CD4-positive, alpha-beta T cell (primary cell): Measurements from ENCODE around the gene PDE8B. TPM values are rescaled to one million over a fixed set of nuclear protein-coding genes. Genes with fewer than 3 reads are reported as not detected.

ENCODE experiments used
- ATAC-seq: fragments of 200-7000 bp; cut with Tn5 transposase; one replicate; pipeline ENCODE4 v1.10.0; 2022; ENCODE audit warnings: mild to moderate bottlenecking; ENCODE audit not compliant: poor library complexity
- CTCF ChIA-PET: fragments of 350-600 bp; sonication (Branson Sonifier 250); formaldehyde crosslinking; loops from one replicate; lab custom pipeline; 2021; ENCODE audit warnings: antibody characterized with exemption, inconsistent platforms; lab: Charles Lee
- POLR2A ChIA-PET: fragments of 350-600 bp; sonication (Branson Sonifier 250); formaldehyde crosslinking; loops from one replicate; lab custom pipeline; 2021; ENCODE audit warnings: antibody characterized with exemption, inconsistent platforms; lab: Charles Lee
- DNase-seq, 14 experiments: peaks; one replicate each; pipeline ENCODE4 v3.0.0-alpha.2; 2013 to 2020; ENCODE audit warnings: mixed read lengths in 2 of 14
- H3K27ac ChIP-seq, 2 donors: one replicate each; pipeline versions ENCODE4 v1.5.1 to v1.7.0; 2013; ENCODE audit warnings: low read length in 2 of 2, low read depth in 1 of 2, mild to moderate bottlenecking in 1 of 2
- H3K27me3 ChIP-seq, 2 experiments: 1 replicate in 1 of 2; 2 replicates in 1 of 2; pipeline versions ENCODE4 v1.6.1 to v1.7.0; 2013; ENCODE audit warnings: low read length in 2 of 2, control low read depth in 1 of 2, mild to moderate bottlenecking in 1 of 2, moderate library complexity in 1 of 2; ENCODE audit not compliant: insufficient read depth in 2 of 2, control insufficient read depth in 1 of 2
- H3K36me3 ChIP-seq: one replicate; pipeline ENCODE4 v1.6.1; 2013; ENCODE audit warnings: low read length, control low read depth; ENCODE audit not compliant: insufficient read depth
- H3K4me1 ChIP-seq: one replicate; pipeline ENCODE4 v1.6.1; 2013; ENCODE audit warnings: low read length, control low read depth; ENCODE audit not compliant: insufficient read depth
- H3K4me3 ChIP-seq: one replicate; pipeline ENCODE4 v1.5.1; 2013; ENCODE audit warnings: mild to moderate bottlenecking, low read length, moderate library complexity
- H3K9me3 ChIP-seq, 2 experiments: 1 replicate in 1 of 2; 2 replicates in 1 of 2; pipeline versions ENCODE4 v1.6.1 to v1.7.0; 2013; ENCODE audit warnings: low read length in 2 of 2, mild to moderate bottlenecking in 2 of 2, control low read depth in 1 of 2, moderate library complexity in 1 of 2; ENCODE audit not compliant: control insufficient read depth in 1 of 2, insufficient read depth in 1 of 2
- H3K27ac Mint-ChIP-seq: one replicate; pipeline ENCODE4 v1.8.0; 2020; ENCODE audit warnings: mixed read lengths
- H3K27me3 Mint-ChIP-seq: one replicate; pipeline ENCODE4 v1.8.0; 2021; ENCODE audit warnings: mixed read lengths
- H3K36me3 Mint-ChIP-seq: one replicate; pipeline ENCODE4 v1.8.0; 2021; ENCODE audit warnings: low read depth, mixed read lengths
- H3K4me1 Mint-ChIP-seq: one replicate; pipeline ENCODE4 v1.8.0; 2021; ENCODE audit warnings: low read depth, mixed read lengths
- H3K4me3 Mint-ChIP-seq: one replicate; pipeline ENCODE4 v1.8.0; 2020; ENCODE audit warnings: mild to moderate bottlenecking, mixed read lengths
- H3K9me3 Mint-ChIP-seq: one replicate; pipeline ENCODE4 v1.8.0; 2020; ENCODE audit warnings: mixed read lengths
- CTCF ChIP-seq: fragments of 200-600 bp; IDR thresholded peaks from one replicate; pipeline ENCODE4 v1.8.0; 2022; ENCODE audit warnings: antibody characterized with exemption, mild to moderate bottlenecking
- intact Hi-C, 2 experiments: fragments of 100-400 bp; cut with DNase I in 1 of 2; cut with micrococcal nuclease in 1 of 2; formaldehyde crosslinking; loops; one replicate each; pipeline versions ENCODE4 v1.15.1 to v1.9.0; 2023 to 2025; cut with DNase I, micrococcal nuclease
- total RNA-seq, 174 experiments: library from RNA in 2 of 174; stranded (reverse) in 2 of 174; gene quantifications; one replicate each; pipeline ENCODE4 v1.2.3 and lab custom pipeline; 2021 to 2026

PDE8B gene
- total RNA-seq, 2 experiments from 2014 or later: 0.22 to 0.27 TPM

GRCh38 chr5:77298146-77298545, 87.7 kb downstream of the PDE8B start:
- no peak for TF ChIP-seq CTCF
- Histone ChIP-seq H3K9me3 (no peaks in the 10 kb centered on the region), H3K4me1 (no peaks in the 10 kb centered on the region), H3K36me3 (no peaks in the 10 kb centered on the region), H3K27me3 (no peaks in the 10 kb centered on the region), H3K27ac (no peak overlapping the region), H3K4me3 (no peak overlapping the region)
- H3K27me3 Mint-ChIP-seq: peaks cover 17% of the 10 kb centered on the region
- POLR2A ChIA-PET: no interaction called here
- H3K4me3 Mint-ChIP-seq: no peak overlapping the region
- ATAC-seq: no peak
- CTCF ChIA-PET: no interaction called here
- intact Hi-C loops: no loop called here
- no peak for DNase-seq
- no peaks in the 10 kb centered on the region for H3K9me3 Mint-ChIP-seq
- no peak overlapping the region for H3K27ac Mint-ChIP-seq
- H3K36me3 Mint-ChIP-seq: no peaks in the 10 kb centered on the region
- H3K4me1 Mint-ChIP-seq: no peaks in the 10 kb centered on the region

- no peaks in the 10 kb centered on the region for H3K9me3 Mint-ChIP-seq
- POLR2A ChIA-PET: no interaction called here
- no peak for TF ChIP-seq CTCF
These were observed 90.0 kb downstream of the PDE8B start for GRCh38 chr5:77300451-77300850.

GRCh38 chr5:77301447-77301883, 91.0 kb downstream of the PDE8B start:
- TF ChIP-seq CTCF: no peak
- Histone ChIP-seq H3K4me3 (no peak overlapping the region), H3K27me3 (no peaks in the 10 kb centered on the region), H3K27ac (no peak overlapping the region), H3K36me3 (no peaks in the 10 kb centered on the region), H3K9me3 (no peaks in the 10 kb centered on the region), H3K4me1 (no peaks in the 10 kb centered on the region)
- CTCF ChIA-PET: no interaction called here
- POLR2A ChIA-PET: no interaction called here
- peaks cover 13% of the 10 kb centered on the region for H3K27me3 Mint-ChIP-seq
- no peak overlapping the region for H3K27ac Mint-ChIP-seq
- ATAC-seq (no peak), DNase-seq (no peak)
- no peaks in the 10 kb centered on the region for H3K9me3 Mint-ChIP-seq
- no peak overlapping the region for H3K4me3 Mint-ChIP-seq
- intact Hi-C loops: no loop called here
- H3K4me1 Mint-ChIP-seq: no peaks in the 10 kb centered on the region
- H3K36me3 Mint-ChIP-seq: no peaks in the 10 kb centered on the region

More at GRCh38 chr5:77300451-77300850, 90.0 kb downstream of the PDE8B start:
- Histone ChIP-seq H3K27ac (no peak overlapping the region), H3K4me1 (no peaks in the 10 kb centered on the region), H3K27me3 (no peaks in the 10 kb centered on the region), H3K4me3 (no peak overlapping the region), H3K36me3 (no peaks in the 10 kb centered on the region), H3K9me3 (no peaks in the 10 kb centered on the region)
- intact Hi-C loops: no loop called here
- H3K27ac Mint-ChIP-seq: no peak overlapping the region
- H3K4me3 Mint-ChIP-seq: no peak overlapping the region
- H3K36me3 Mint-ChIP-seq: no peaks in the 10 kb centered on the region
- peaks cover 13% of the 10 kb centered on the region for H3K27me3 Mint-ChIP-seq
- CTCF ChIA-PET: no interaction called here
- ATAC-seq: no peak
- DNase-seq: no peak
- no peaks in the 10 kb centered on the region for H3K4me1 Mint-ChIP-seq
